Brain microvascular endothelial cell (primary cell): Measurements from ENCODE around the gene VAV2.

Source experiments
- DNase-seq: peaks from one replicate; pipeline ENCODE4 v3.0.0-alpha.2; 2020
- H3K27ac ChIP-seq: fragments of 250-450 bp; sonication (Bioruptor Pico); 2 replicates; pipeline ENCODE4 v1.5.1; 2020; ENCODE audit warnings: mild to moderate bottlenecking, moderate library complexity
- H3K27me3 ChIP-seq: fragments of 250-450 bp; sonication (Bioruptor Pico); replicated peaks from 2 replicates; pipeline ENCODE4 v1.5.1; 2020; ENCODE audit warnings: mild to moderate bottlenecking
- H3K36me3 ChIP-seq: fragments of 250-450 bp; sonication (Bioruptor Pico); replicated peaks from 2 replicates; pipeline ENCODE4 v1.5.1; 2020; ENCODE audit warnings: mild to moderate bottlenecking
- H3K4me3 ChIP-seq: 2 replicates; pipeline ENCODE4 v1.5.1; 2011; ENCODE audit warnings: low read depth, mild to moderate bottlenecking, control low read depth, low read length, moderate library complexity
- in situ Hi-C: cut with HindIII; loops from 2 replicates; pipeline ENCODE4 v1.10.0; 2017; ENCODE audit warnings: low sequenced_read_pairs, low pct_ligation_motif_present
- TF ChIP-seq, protein P1 (sequence below): IDR thresholded peaks from 2 replicates; pipeline ENCODE4 v1.5.1; 2011; ENCODE audit warnings: low read depth, mild to moderate bottlenecking, moderate library complexity, low read length, control low read depth, inconsistent platforms; ENCODE audit errors: missing control alignments

The VAV2 gene

DNA sequence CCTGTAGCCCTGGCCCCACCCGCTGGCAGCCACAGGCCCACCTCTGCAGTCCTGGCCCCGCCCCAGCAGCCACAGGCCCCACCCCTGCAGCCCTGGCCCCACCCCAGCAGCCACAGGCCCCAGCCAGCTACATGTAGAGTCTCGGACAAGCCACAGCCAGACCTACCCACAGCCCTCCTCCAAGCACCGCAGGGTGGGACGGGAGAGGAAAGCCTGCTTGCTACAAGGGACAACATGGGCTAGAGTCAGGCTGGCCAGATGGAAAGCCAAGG, 204.4 kb downstream of the VAV2 start:
- Histone ChIP-seq H3K4me3 (no peak overlapping the region), H3K27me3 (no peaks in the 10 kb centered on the region), H3K36me3 (peaks cover 5% of the 10 kb centered on the region), H3K27ac (no peak overlapping the region)
- no peak for DNase-seq
- in situ Hi-C loops, result loop anchor here (10.0 kb wide), 1 partner anchor 207 kb away; the partner anchor contains the start of gene VAV2
- TF ChIP-seq, protein P1, sequence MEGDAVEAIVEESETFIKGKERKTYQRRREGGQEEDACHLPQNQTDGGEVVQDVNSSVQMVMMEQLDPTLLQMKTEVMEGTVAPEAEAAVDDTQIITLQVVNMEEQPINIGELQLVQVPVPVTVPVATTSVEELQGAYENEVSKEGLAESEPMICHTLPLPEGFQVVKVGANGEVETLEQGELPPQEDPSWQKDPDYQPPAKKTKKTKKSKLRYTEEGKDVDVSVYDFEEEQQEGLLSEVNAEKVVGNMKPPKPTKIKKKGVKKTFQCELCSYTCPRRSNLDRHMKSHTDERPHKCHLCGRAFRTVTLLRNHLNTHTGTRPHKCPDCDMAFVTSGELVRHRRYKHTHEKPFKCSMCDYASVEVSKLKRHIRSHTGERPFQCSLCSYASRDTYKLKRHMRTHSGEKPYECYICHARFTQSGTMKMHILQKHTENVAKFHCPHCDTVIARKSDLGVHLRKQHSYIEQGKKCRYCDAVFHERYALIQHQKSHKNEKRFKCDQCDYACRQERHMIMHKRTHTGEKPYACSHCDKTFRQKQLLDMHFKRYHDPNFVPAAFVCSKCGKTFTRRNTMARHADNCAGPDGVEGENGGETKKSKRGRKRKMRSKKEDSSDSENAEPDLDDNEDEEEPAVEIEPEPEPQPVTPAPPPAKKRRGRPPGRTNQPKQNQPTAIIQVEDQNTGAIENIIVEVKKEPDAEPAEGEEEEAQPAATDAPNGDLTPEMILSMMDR, result no peak

DNA sequence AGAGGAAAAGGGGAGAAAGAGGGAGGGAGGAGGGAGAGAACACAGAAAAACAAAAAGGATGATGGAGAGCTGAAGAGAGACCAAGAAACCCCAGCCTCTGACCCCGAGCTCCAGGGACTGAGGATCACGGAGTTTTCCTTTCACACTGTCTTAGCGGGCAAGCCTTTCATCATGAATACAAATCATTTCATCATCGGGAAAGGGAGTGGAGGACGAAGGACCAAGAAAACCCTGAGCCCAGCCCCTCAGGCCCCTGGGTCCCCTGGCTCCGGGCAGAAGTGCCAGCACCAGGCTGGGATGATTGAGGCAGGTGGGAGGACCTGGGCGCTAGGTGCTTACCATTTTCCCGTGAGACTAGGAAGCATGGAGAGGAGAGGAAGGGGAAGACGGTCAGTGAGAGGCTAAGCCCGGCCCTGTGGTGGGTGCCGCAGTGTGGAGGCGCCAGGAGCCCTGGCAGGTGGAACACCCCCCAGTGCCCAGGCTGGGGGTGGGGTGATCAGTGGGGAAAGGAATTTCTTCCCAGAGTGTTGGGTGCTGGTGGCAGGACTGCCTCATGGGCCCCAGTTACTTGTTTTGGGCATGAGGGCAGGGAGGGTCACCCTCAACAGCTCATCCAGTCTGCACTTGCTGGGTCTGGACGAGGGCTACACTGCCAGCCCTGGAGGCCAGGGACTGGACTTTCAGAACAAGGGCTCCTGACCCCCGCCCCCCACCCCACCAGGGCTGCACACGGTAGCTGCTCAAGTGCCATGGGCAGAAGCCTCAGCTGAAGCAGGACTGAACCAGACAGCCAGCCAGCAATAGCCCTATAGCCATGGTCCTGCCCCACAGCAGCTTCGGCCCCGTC, 205.0 kb downstream of the VAV2 start:
- DNase-seq, result no peak
- in situ Hi-C loops, result loop anchor here (10.0 kb wide), 1 partner anchor 208 kb away; the partner anchor contains the start of gene VAV2
- TF ChIP-seq, protein P1, result no peak
- Histone ChIP-seq H3K27ac (no peak overlapping the region), H3K4me3 (no peak overlapping the region), H3K27me3 (no peaks in the 10 kb centered on the region), H3K36me3 (peaks cover 5% of the 10 kb centered on the region)

GRCh38 chr9:133786371-133786753, 205.8 kb downstream of the VAV2 start:
- H3K4me3 ChIP-seq, result no peak overlapping the region
- TF ChIP-seq, protein P1, result no peak
- no peaks in the 10 kb centered on the region for H3K27me3 ChIP-seq
- H3K36me3 ChIP-seq, result peaks cover 5% of the 10 kb centered on the region
- DNase-seq, result no peak
- no peak overlapping the region for H3K27ac ChIP-seq
- in situ Hi-C loops, result loop anchor here (10.0 kb wide), 1 partner anchor 208 kb away; the partner anchor contains the start of gene VAV2

DNA sequence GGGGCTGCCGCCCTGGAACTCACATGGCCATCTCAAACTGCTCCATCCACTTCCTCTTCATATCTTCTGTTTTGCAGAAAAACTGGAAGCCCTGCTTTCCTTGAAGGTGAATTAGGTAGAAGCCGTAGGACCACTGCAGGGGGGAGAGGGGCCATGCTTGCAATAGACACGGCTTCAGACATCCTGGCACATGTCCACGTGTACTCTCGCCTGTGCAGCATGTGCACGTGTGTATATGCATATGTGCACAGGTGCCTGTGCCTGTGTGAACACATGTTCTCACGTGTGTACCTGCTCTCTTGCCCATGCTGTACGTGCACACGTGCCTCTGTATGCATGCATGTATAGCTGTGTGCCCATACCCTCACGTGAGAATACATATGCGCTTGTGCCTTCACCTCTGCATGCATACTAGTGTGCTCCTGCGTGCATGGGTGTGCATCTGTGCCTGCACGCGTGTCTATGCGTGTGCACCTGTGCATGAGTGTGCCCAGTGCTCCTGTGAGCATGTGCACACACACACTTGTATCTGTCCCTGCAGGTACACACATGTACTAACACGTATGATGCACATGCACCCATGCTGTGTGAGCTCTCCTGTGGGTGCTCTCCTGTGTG, 206.3 kb downstream of the VAV2 start:
- TF ChIP-seq, protein P1, result no peak
- in situ Hi-C loops, result loop anchor here (10.0 kb wide), 1 partner anchor 209 kb away; the partner anchor contains the start of gene VAV2
- DNase-seq, result no peak
- Histone ChIP-seq H3K36me3 (peaks cover 5% of the 10 kb centered on the region), H3K27ac (no peak overlapping the region), H3K27me3 (no peaks in the 10 kb centered on the region), H3K4me3 (no peak overlapping the region)

- TF ChIP-seq, protein P1, result no peak
- H3K27me3 ChIP-seq, result no peaks in the 10 kb centered on the region
- H3K36me3 ChIP-seq, result peaks cover 5% of the 10 kb centered on the region
- no peak overlapping the region for H3K27ac ChIP-seq
- no peak for DNase-seq
- in situ Hi-C loops, result loop anchor here (10.0 kb wide), 1 partner anchor 210 kb away; the partner anchor contains the start of gene VAV2
- H3K4me3 ChIP-seq, result no peak overlapping the region
These were observed 207.2 kb downstream of the VAV2 start for GRCh38 chr9:133784731-133785561.
